Cardiac muscle cell (in vitro differentiated cells and primary cell): ENCODE data around the gene SOX13. TPM values are rescaled to one million over a fixed set of nuclear protein-coding genes. Genes with fewer than 3 reads are reported as not detected.

ENCODE experiments used
- DNase-seq, 2 donors: peaks; one replicate each; pipeline versions ENCODE4 v3.0.0 to v3.0.0-alpha.2; 2010 to 2017; ENCODE audit warnings: low read depth in 1 of 2, low spot score in 1 of 2
- H3K27ac ChIP-seq: fragments of 200-600 bp; sonication (generic); 2 replicates; pipeline ENCODE4 v1.5.1; 2016
- H3K27me3 ChIP-seq: fragments of 200-600 bp; sonication (generic); 2 replicates; pipeline ENCODE4 v1.6.0; 2016; ENCODE audit warnings: control low read depth
- H3K36me3 ChIP-seq: fragments of 200-600 bp; sonication (generic); 2 replicates; pipeline ENCODE4 v1.5.1; 2016; ENCODE audit warnings: control low read depth
- H3K4me1 ChIP-seq: fragments of 200-600 bp; sonication (generic); 2 replicates; pipeline ENCODE4 v1.8.1; 2017; ENCODE audit warnings: low read depth, mild to moderate bottlenecking, mixed run types
- H3K4me3 ChIP-seq: fragments of 200-600 bp; sonication (generic); 2 replicates; pipeline ENCODE4 v1.5.1; 2016; ENCODE audit warnings: mild to moderate bottlenecking
- H3K9me3 ChIP-seq: fragments of 200-600 bp; sonication (generic); 2 replicates; pipeline ENCODE4 v1.5.1; 2017; ENCODE audit warnings: low read depth, mild to moderate bottlenecking, control low read depth
- polyA plus RNA-seq: library from polyadenylated mRNA; unstranded; fragments of >200 nt; fragmentation: Nextera tagmentation; extraction: Ambion mirVana; gene quantifications from 2 replicates; pipeline ENCODE4 v1.2.1, GENCODE V29; 2016
- total RNA-seq: library from RNA; depleted of rRNA; stranded (reverse); fragments of >200 nt; gene quantifications from 2 replicates; pipeline ENCODE4 v1.2.3, GENCODE V29; 2016
- TF ChIP-seq, protein P1 (sequence below): IDR thresholded peaks from 2 replicates; pipeline ENCODE4 v1.5.1; 2012; ENCODE audit warnings: low read depth, mild to moderate bottlenecking, low read length

Gene SOX13
- total and polyA plus RNA-seq, 2 experiments from 2014 or later: 34.8 to 39.7 TPM

DNA sequence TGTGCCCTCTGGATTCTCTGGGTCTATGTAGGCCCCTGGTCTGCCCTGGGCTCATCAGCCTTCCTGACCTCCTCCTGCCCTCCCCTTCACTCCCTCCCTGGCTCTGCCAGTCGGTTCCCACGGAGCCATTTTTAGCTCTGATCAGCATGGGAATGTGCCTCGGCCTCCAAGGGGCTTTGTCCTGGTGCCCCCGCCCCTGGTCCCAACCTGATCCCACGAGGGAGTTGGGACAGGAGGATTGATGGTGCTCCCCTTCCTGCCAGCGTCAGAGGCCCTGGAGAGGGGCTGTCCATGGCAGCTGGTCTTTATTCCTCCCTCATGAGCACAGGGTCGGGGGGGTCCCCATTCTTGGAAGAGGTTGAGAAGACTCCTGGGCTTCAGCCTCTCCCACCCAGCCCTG is 54.0 kb downstream of the SOX13 start:
- no peaks in the 10 kb centered on the region for H3K27me3 ChIP-seq
- peaks cover 4% of the 10 kb centered on the region for H3K36me3 ChIP-seq
- no peaks in the 10 kb centered on the region for H3K9me3 ChIP-seq
- peaks cover 11% of the 10 kb centered on the region for H3K4me1 ChIP-seq
- H3K27ac ChIP-seq: peak overlapping the region; percentile 87
- TF ChIP-seq, protein P1, sequence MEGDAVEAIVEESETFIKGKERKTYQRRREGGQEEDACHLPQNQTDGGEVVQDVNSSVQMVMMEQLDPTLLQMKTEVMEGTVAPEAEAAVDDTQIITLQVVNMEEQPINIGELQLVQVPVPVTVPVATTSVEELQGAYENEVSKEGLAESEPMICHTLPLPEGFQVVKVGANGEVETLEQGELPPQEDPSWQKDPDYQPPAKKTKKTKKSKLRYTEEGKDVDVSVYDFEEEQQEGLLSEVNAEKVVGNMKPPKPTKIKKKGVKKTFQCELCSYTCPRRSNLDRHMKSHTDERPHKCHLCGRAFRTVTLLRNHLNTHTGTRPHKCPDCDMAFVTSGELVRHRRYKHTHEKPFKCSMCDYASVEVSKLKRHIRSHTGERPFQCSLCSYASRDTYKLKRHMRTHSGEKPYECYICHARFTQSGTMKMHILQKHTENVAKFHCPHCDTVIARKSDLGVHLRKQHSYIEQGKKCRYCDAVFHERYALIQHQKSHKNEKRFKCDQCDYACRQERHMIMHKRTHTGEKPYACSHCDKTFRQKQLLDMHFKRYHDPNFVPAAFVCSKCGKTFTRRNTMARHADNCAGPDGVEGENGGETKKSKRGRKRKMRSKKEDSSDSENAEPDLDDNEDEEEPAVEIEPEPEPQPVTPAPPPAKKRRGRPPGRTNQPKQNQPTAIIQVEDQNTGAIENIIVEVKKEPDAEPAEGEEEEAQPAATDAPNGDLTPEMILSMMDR: no peak
- peak in 1 of 2 donors; percentile 65 for DNase-seq
- H3K4me3 ChIP-seq: no peak overlapping the region

DNA sequence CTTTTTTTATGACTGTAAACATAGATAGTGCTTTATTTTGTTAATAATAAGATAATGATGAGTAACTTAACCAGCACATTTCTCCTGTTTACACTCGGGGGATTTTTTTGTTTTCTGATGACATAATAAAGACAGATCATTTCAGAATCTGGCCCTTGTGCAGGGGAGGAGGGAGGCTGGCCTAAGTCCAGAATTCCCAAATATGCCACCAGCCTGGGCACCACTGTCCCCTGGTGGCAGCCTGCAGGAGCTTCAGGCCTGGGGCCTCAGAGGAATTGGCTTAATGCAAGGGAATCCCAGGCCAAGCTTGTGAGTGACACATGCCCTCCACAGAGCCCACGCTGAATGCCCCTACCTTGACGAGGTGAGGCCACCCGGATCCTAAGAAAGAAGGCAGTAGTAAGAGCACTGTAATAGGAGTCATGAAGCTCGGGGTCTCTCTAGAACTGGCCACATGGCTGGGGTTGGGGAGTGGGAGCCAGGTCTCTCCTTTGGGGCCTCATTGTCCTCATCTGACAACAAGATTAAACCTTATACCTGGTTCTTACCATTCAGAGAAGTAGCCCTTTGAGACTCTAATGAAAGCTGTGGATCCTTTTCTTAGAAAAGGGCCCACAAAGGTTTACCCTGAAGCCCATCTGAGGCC is 54.8 kb downstream of the SOX13 start:
- peak; percentile 85 to 86 for DNase-seq
- Histone ChIP-seq H3K4me3 (no peak overlapping the region), H3K27me3 (no peaks in the 10 kb centered on the region), H3K36me3 (peaks cover 4% of the 10 kb centered on the region), H3K9me3 (no peaks in the 10 kb centered on the region), H3K27ac (peak overlapping the region; percentile 87), H3K4me1 (peaks cover 11% of the 10 kb centered on the region)
- TF ChIP-seq, protein P1: peak; percentile 96

GRCh38 chr1:204128464-204128963 is 55.6 kb downstream of the SOX13 start:
- Histone ChIP-seq H3K4me1 (peaks cover 11% of the 10 kb centered on the region), H3K36me3 (peaks cover 3% of the 10 kb centered on the region), H3K9me3 (no peaks in the 10 kb centered on the region), H3K27ac (no peak overlapping the region), H3K4me3 (no peak overlapping the region), H3K27me3 (no peaks in the 10 kb centered on the region)
- DNase-seq: no peak
- TF ChIP-seq, protein P1: no peak

- TF ChIP-seq, protein P1: peak; percentile 82
- Histone ChIP-seq H3K27ac (no peak overlapping the region), H3K4me1 (peaks cover 11% of the 10 kb centered on the region), H3K27me3 (no peaks in the 10 kb centered on the region), H3K4me3 (no peak overlapping the region), H3K9me3 (no peaks in the 10 kb centered on the region), H3K36me3 (no peaks in the 10 kb centered on the region)
- DNase-seq: peak; percentile 71 to 81
Measured at GRCh38 chr1:204128964-204129896, 56.3 kb downstream of the SOX13 start.

DNA sequence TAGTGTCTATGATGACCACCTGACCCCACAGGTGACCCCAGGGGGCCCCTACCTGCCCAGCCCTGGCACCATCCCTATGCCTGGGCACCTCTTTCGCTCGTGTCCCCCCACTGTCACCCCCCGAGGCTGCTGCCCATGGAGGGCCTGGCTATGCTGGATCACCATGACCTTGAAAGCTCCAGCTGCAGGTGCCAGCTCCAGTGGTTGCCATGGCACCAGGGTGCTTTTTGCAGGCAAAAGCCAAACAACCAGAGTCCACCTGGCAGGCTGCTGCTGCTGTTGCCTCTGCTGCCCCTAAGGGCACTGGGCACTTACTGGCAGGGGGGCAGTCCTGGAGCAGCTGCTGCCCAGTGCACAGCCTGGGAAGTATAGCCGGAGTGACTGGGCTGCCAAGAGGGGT is 57.3 kb downstream of the SOX13 start:
- no peak overlapping the region for H3K4me3 ChIP-seq
- no peaks in the 10 kb centered on the region for H3K27me3 ChIP-seq
- H3K36me3 ChIP-seq: no peaks in the 10 kb centered on the region
- peaks cover 11% of the 10 kb centered on the region for H3K4me1 ChIP-seq
- no peak overlapping the region for H3K27ac ChIP-seq
- TF ChIP-seq, protein P1: no peak
- no peak for DNase-seq
- no peaks in the 10 kb centered on the region for H3K9me3 ChIP-seq
